Measurements from ENCODE around the gene WWTR1.

DNA sequence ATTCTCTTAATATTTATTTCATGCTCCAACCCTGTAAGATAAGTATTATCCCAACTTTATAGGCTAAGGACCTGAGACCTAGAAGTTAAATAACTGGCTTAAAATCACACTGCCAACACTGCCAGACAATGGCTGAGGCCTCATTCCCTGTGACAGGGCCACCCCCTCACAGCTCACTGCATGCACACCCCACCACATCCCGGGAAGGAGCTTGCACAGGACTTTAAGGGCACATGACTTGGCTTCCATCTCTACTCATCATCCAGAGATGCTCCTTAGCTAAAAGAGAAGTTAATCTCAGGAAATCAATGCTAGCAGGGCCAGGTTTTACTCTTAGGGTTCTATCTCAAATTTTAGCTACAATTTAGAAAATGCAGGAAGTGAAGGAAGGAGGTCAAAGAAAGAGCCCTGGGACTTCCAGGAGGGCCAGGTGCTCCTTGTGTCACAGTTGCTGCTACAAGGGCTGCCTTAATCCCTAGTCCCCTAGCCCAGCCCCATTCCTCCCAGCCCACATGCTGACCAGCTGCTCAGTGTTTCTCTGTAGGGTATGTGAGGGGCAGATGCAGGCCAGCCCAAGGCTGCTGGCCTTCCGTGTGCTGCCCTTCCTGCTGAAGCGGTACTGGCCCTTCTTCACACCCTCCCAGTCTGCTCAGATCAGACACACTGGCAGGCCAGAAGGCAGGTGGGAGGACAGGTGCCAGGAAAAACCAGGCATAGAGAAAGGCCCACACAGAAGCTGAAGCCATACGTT lies 53.5 kb downstream of the WWTR1 start:
- TF ChIP-seq, protein P1, sequence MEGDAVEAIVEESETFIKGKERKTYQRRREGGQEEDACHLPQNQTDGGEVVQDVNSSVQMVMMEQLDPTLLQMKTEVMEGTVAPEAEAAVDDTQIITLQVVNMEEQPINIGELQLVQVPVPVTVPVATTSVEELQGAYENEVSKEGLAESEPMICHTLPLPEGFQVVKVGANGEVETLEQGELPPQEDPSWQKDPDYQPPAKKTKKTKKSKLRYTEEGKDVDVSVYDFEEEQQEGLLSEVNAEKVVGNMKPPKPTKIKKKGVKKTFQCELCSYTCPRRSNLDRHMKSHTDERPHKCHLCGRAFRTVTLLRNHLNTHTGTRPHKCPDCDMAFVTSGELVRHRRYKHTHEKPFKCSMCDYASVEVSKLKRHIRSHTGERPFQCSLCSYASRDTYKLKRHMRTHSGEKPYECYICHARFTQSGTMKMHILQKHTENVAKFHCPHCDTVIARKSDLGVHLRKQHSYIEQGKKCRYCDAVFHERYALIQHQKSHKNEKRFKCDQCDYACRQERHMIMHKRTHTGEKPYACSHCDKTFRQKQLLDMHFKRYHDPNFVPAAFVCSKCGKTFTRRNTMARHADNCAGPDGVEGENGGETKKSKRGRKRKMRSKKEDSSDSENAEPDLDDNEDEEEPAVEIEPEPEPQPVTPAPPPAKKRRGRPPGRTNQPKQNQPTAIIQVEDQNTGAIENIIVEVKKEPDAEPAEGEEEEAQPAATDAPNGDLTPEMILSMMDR (IDR thresholded peaks at IDR 0.05; ENCODE audit: control extremely low read depth in 1 of 3, insufficient read depth in 1 of 3, low read depth in 1 of 3, low read length in 3 of 3), result no peak
- TF ChIP-seq SP1 (IDR thresholded peaks at IDR 0.05; ENCODE audit: low read depth, low read length) (no peak), HDAC6 (IDR thresholded peaks at IDR 0.05; ENCODE audit: low read depth, low read length) (no peak), RFX5 (IDR thresholded peaks at IDR 0.05; ENCODE audit: borderline replicate concordance, low read depth, low read length) (no peak), TEAD4 (IDR thresholded peaks at IDR 0.05; ENCODE audit: low read depth, low read length) (no peak), BACH1 (IDR thresholded peaks at IDR 0.05; ENCODE audit: low read length) (no peak), POLR2AphosphoS5 (IDR thresholded peaks at IDR 0.05; ENCODE audit: low read depth, low read length) (no peak), SIX5 (IDR thresholded peaks at IDR 0.05; ENCODE audit: low read depth, low read length) (no peak), RNF2 (IDR thresholded peaks at IDR 0.05; ENCODE audit: borderline replicate concordance, low read depth, low read length, missing control alignments, poor library complexity, severe bottlenecking) (no peak), ZNF274 (IDR thresholded peaks at IDR 0.05; ENCODE audit: borderline replicate concordance, extremely low read depth, low read length) (no peak), EP300 (IDR thresholded peaks at IDR 0.05; ENCODE audit: borderline replicate concordance in 1 of 2, low read depth in 2 of 2, low read length in 2 of 2) (no peak)
- TF ChIP-seq, protein P2, sequence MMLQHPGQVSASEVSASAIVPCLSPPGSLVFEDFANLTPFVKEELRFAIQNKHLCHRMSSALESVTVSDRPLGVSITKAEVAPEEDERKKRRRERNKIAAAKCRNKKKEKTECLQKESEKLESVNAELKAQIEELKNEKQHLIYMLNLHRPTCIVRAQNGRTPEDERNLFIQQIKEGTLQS (IDR thresholded peaks at IDR 0.05; ENCODE audit: insufficient read depth, low read depth, low read length), result no peak
